ENCODE data around the gene NCOR1.

GRCh38 chr17:16005636-16006035 lies 209.7 kb downstream of the NCOR1 start:
- TF ChIP-seq EZH2 (conservative IDR thresholded peaks at IDR 0.05; ENCODE audit: low read depth, low read length) (no peak), ZBTB33 (CRISPR knock-in tag; IDR thresholded peaks at IDR 0.05) (no peak), MAFF (IDR thresholded peaks at IDR 0.05; ENCODE audit: low read depth, low read length) (no peak), UBTF (CRISPR knock-in tag; IDR thresholded peaks at IDR 0.05) (no peak), ZNF790 (CRISPR knock-in tag; IDR thresholded peaks at IDR 0.05; ENCODE audit: borderline replicate concordance) (no peak), TFDP1 (CRISPR knock-in tag; IDR thresholded peaks at IDR 0.05; ENCODE audit: borderline replicate concordance) (no peak), KLF11 (CRISPR knock-in tag; IDR thresholded peaks at IDR 0.05) (no peak), PATZ1 (CRISPR knock-in tag; IDR thresholded peaks at IDR 0.05) (no peak), ZNF614 (CRISPR knock-in tag; IDR thresholded peaks at IDR 0.05; ENCODE audit: borderline replicate concordance) (no peak), CTCF (CRISPR knock-in tag; IDR thresholded peaks at IDR 0.05) (no peak), SRF (IDR thresholded peaks at IDR 0.05; ENCODE audit: low read depth, low read length) (no peak), GRHL1 (CRISPR knock-in tag; conservative IDR thresholded peaks at IDR 0.05) (no peak), TCF12 (IDR thresholded peaks at IDR 0.05) (no peak), TCF12 (CRISPR knock-in tag; IDR thresholded peaks at IDR 0.05) (no peak)
